Caco-2 (cell line): ENCODE results near the gene PPIE. TPM values are rescaled to one million over a fixed set of nuclear protein-coding genes. Genes with fewer than 3 reads are reported as not detected.

ENCODE experiments used
- BruUV-seq: library from RNA; stranded (reverse); fragments of 400-500 nt; replicated peaks from 2 replicates; lab custom pipeline; 2021; lab: Mats Ljungman, UMichigan
- CTCF ChIA-PET: fragments of 300-600 bp; sonication (Branson Sonifier 250); formaldehyde crosslinking; loops from one replicate; lab custom pipeline; 2022; ENCODE audit warnings: antibody characterized with exemption; lab: Charles Lee
- POLR2A ChIA-PET: fragments of 300-600 bp; sonication (Branson Sonifier 250); formaldehyde crosslinking; loops from one replicate; lab custom pipeline; 2022; ENCODE audit warnings: antibody characterized with exemption; lab: Charles Lee
- DNase-seq, 2 experiments: peaks; one replicate each; pipeline versions ENCODE4 v3.0.0 to v3.0.0-alpha.2; 2020 to 2022
- H3K27me3 ChIP-seq: replicated peaks from 2 replicates; pipeline ENCODE4 v1.6.0; 2011; ENCODE audit warnings: low read length; ENCODE audit not compliant: control insufficient read depth, insufficient read depth
- H3K36me3 ChIP-seq: 2 replicates; pipeline ENCODE4 v1.5.1; 2011; ENCODE audit warnings: low read length; ENCODE audit not compliant: control insufficient read depth, insufficient read depth
- H3K4me1 ChIP-seq: fragments of 250-450 bp; sonication (Bioruptor Pico); 2 replicates; pipeline ENCODE4 v1.5.1; 2020; ENCODE audit warnings: mild to moderate bottlenecking
- H3K4me3 ChIP-seq: 2 replicates; pipeline ENCODE4 v1.5.1; 2011; ENCODE audit warnings: low read depth, mild to moderate bottlenecking, control low read depth, low read length
- H3K9me3 ChIP-seq: fragments of 250-450 bp; sonication (Bioruptor Pico); 2 replicates; pipeline ENCODE4 v1.5.1; 2020; ENCODE audit warnings: mild to moderate bottlenecking, moderate library complexity
- H3K27ac Mint-ChIP-seq: one replicate; pipeline ENCODE4 v1.8.0; 2022; ENCODE audit warnings: mixed read lengths; ENCODE audit not compliant: unreplicated experiment
- H3K27me3 Mint-ChIP-seq: one replicate; pipeline ENCODE4 v1.8.0; 2022; ENCODE audit warnings: mixed read lengths; ENCODE audit not compliant: insufficient read depth, unreplicated experiment
- H3K36me3 Mint-ChIP-seq: one replicate; pipeline ENCODE4 v1.8.0; 2022; ENCODE audit warnings: mild to moderate bottlenecking, mixed read lengths; ENCODE audit not compliant: insufficient read depth, unreplicated experiment
- H3K4me1 Mint-ChIP-seq: one replicate; pipeline ENCODE4 v1.8.0; 2022; ENCODE audit warnings: low read depth, mixed read lengths; ENCODE audit not compliant: unreplicated experiment
- H3K4me3 Mint-ChIP-seq: one replicate; pipeline ENCODE4 v1.8.0; 2022; ENCODE audit warnings: mild to moderate bottlenecking, moderate library complexity, mixed read lengths; ENCODE audit not compliant: unreplicated experiment
- H3K9me3 Mint-ChIP-seq: one replicate; pipeline ENCODE4 v1.8.0; 2022; ENCODE audit warnings: mixed read lengths; ENCODE audit not compliant: unreplicated experiment
- intact Hi-C: fragments of 100-400 bp; cut with micrococcal nuclease; formaldehyde crosslinking; loops from one replicate; pipeline ENCODE4 v1.10.0; 2022; ENCODE audit not compliant: unreplicated experiment
- total RNA-seq: library from RNA; stranded (reverse); gene quantifications from 2 replicates; pipeline ENCODE4 v1.2.3, GENCODE V29; 2022
- TF ChIP-seq, protein P1 (sequence below), 2 experiments: fragments of 200-600 bp in 1 of 2; IDR thresholded peaks; 1 replicate in 1 of 2; 2 replicates in 1 of 2; pipeline versions ENCODE4 v1.5.1 to v1.8.0; 2011 to 2022; ENCODE audit warnings: antibody characterized with exemption in 1 of 2, control low read depth in 1 of 2, inconsistent platforms in 1 of 2, low read depth in 1 of 2, low read length in 1 of 2, mild to moderate bottlenecking in 1 of 2, moderate library complexity in 1 of 2; ENCODE audit not compliant: insufficient read depth in 1 of 2, severe bottlenecking in 1 of 2, unreplicated experiment in 1 of 2

Gene PPIE
- total RNA-seq, 1 experiment from 2014 or later: 39.2 TPM

GRCh38 chr1:39727221-39727931 is 11.3 kb upstream of the PPIE start:
- Histone ChIP-seq H3K27me3 (no peaks in the 10 kb centered on the region; the same call in 1 of the 2 replicates), H3K4me1 (no peaks in the 10 kb centered on the region), H3K36me3 (no peaks in the 10 kb centered on the region), H3K9me3 (no peaks in the 10 kb centered on the region), H3K4me3 (no peak overlapping the region)
- TF ChIP-seq, protein P1, sequence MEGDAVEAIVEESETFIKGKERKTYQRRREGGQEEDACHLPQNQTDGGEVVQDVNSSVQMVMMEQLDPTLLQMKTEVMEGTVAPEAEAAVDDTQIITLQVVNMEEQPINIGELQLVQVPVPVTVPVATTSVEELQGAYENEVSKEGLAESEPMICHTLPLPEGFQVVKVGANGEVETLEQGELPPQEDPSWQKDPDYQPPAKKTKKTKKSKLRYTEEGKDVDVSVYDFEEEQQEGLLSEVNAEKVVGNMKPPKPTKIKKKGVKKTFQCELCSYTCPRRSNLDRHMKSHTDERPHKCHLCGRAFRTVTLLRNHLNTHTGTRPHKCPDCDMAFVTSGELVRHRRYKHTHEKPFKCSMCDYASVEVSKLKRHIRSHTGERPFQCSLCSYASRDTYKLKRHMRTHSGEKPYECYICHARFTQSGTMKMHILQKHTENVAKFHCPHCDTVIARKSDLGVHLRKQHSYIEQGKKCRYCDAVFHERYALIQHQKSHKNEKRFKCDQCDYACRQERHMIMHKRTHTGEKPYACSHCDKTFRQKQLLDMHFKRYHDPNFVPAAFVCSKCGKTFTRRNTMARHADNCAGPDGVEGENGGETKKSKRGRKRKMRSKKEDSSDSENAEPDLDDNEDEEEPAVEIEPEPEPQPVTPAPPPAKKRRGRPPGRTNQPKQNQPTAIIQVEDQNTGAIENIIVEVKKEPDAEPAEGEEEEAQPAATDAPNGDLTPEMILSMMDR (IDR thresholded peaks at IDR 0.05; ENCODE audit: insufficient read depth in 1 of 2, low read depth in 1 of 2, low read length in 1 of 2, severe bottlenecking in 1 of 2, unreplicated experiment in 1 of 2): no peak
- no peak overlapping the region for H3K27ac Mint-ChIP-seq
- no TSS peak for BruUV-seq
- H3K4me1 Mint-ChIP-seq: no peaks in the 10 kb centered on the region
- intact Hi-C loops: no loop called here
- POLR2A ChIA-PET: interaction anchor here (0.5 kb wide), 1 partner anchor 11 kb away, joined by 6 read pairs; the partner anchor contains the start of gene PPIE
- no peaks in the 10 kb centered on the region for H3K36me3 Mint-ChIP-seq
- H3K9me3 Mint-ChIP-seq: no peaks in the 10 kb centered on the region
- H3K27me3 Mint-ChIP-seq: peaks cover 30% of the 10 kb centered on the region
- no peak for DNase-seq
- H3K4me3 Mint-ChIP-seq: no peak overlapping the region
- CTCF ChIA-PET: no interaction called here

DNA sequence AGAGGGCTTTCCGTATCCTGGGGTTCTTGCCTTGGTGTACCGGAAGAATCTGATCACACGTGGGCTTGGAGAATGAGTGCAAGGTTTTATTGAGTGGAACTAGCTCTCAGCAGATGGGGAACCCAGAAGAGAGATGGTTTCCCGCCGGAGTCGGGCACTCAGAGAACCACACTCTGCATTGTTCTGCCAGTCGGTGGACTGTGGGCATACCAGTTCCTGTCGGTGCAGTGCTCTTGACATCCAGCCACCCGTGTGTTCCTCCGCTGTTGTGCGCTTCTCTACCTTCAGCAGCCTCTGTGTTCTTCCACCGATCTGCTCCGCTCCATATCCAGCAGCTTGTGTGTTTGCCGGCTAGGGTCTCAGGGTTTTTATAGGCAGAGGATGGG is 10.8 kb upstream of the PPIE start:
- Histone ChIP-seq H3K4me3 (no peak overlapping the region), H3K27me3 (no peaks in the 10 kb centered on the region; the same call in 1 of the 2 replicates), H3K36me3 (no peaks in the 10 kb centered on the region), H3K4me1 (no peaks in the 10 kb centered on the region), H3K9me3 (no peaks in the 10 kb centered on the region)
- Mint-ChIP-seq H3K27me3 (peaks cover 30% of the 10 kb centered on the region), H3K4me1 (no peaks in the 10 kb centered on the region), H3K9me3 (no peaks in the 10 kb centered on the region), H3K36me3 (no peaks in the 10 kb centered on the region), H3K27ac (no peak overlapping the region), H3K4me3 (no peak overlapping the region)
- DNase-seq: no peak
- no TSS peak for BruUV-seq
- TF ChIP-seq, protein P1 (IDR thresholded peaks at IDR 0.05; ENCODE audit: insufficient read depth in 1 of 2, low read depth in 1 of 2, low read length in 1 of 2, severe bottlenecking in 1 of 2, unreplicated experiment in 1 of 2): no peak
- intact Hi-C loops: no loop called here
- ChIA-PET POLR2A (interaction anchor here (0.5 kb wide), 1 partner anchor 11 kb away, joined by 6 read pairs; the partner anchor contains the start of gene PPIE), CTCF (no interaction called here)

- Histone ChIP-seq H3K4me1 (no peaks in the 10 kb centered on the region), H3K36me3 (no peaks in the 10 kb centered on the region), H3K9me3 (no peaks in the 10 kb centered on the region), H3K4me3 (no peak overlapping the region), H3K27me3 (no peaks in the 10 kb centered on the region; the same call in 1 of the 2 replicates)
- TF ChIP-seq, protein P1 (IDR thresholded peaks at IDR 0.05; ENCODE audit: insufficient read depth in 1 of 2, low read depth in 1 of 2, low read length in 1 of 2, severe bottlenecking in 1 of 2, unreplicated experiment in 1 of 2): no peak
- H3K27me3 Mint-ChIP-seq: peaks cover 32% of the 10 kb centered on the region
- no TSS peak for BruUV-seq
- DNase-seq: no peak
- POLR2A ChIA-PET: no interaction called here
- H3K36me3 Mint-ChIP-seq: no peaks in the 10 kb centered on the region
- no peaks in the 10 kb centered on the region for H3K9me3 Mint-ChIP-seq
- no peak overlapping the region for H3K4me3 Mint-ChIP-seq
- intact Hi-C loops: no loop called here
- H3K4me1 Mint-ChIP-seq: no peaks in the 10 kb centered on the region
- no peak overlapping the region for H3K27ac Mint-ChIP-seq
- CTCF ChIA-PET: no interaction called here
Observed at GRCh38 chr1:39729030-39729429, 9.7 kb upstream of the PPIE start.
